ENCODE results near the gene AKAP10. TPM values are rescaled to one million over a fixed set of nuclear protein-coding genes. Genes with fewer than 3 reads are reported as not detected.

Gene AKAP10
- total RNA-seq, 1 experiment from 2014 or later: 20.2 TPM

- H3K4me3 Mint-ChIP-seq: no peak overlapping the region
- Histone ChIP-seq H3K56ac (ENCODE audit: insufficient read length, low read depth, low read length) (no peak overlapping the region), H2AK5ac (ENCODE audit: insufficient read length, low read length) (no peak overlapping the region), H3K14ac (ENCODE audit: insufficient read depth, low read length) (no peak overlapping the region), H2BK20ac (ENCODE audit: low read depth, low read length, poor library complexity, severe bottlenecking) (no peak overlapping the region), H3K9ac (ENCODE audit: extremely low read depth, insufficient read length, low read length) (no peak overlapping the region), H3K79me2 (ENCODE audit: insufficient read depth, low read length) (no peaks in the 10 kb centered on the region), H4K91ac (ENCODE audit: insufficient read length, low read depth, low read length) (no peak overlapping the region), H2BK15ac (ENCODE audit: low read depth, low read length) (no peak overlapping the region), H3K23me2 (ENCODE audit: insufficient read length, low read depth, low read length, poor library complexity, severe bottlenecking) (no peaks in the 10 kb centered on the region), H3T11ph (ENCODE audit: low read length) (no peak overlapping the region), H2AFZ (ENCODE audit: low read length) (no peak overlapping the region), H3K27ac (ENCODE audit: insufficient read length, low read depth, low read length) (no peak overlapping the region), H3K79me1 (ENCODE audit: insufficient read depth, low read depth, low read length, poor library complexity, severe bottlenecking) (peaks cover 5% of the 10 kb centered on the region), H4K8ac (replicated peaks; ENCODE audit: insufficient read length, low read depth, low read length) (no peak overlapping the region), H2BK120ac (ENCODE audit: low read depth, low read length, poor library complexity, severe bottlenecking) (no peak overlapping the region), H3K23ac (ENCODE audit: insufficient read length, low read depth, low read length) (no peak overlapping the region), H3K4me1 (ENCODE audit: insufficient read depth, low read length) (peaks cover 4% of the 10 kb centered on the region; the same call in 1 of the 2 replicates), H3K4me2 (ENCODE audit: insufficient read depth, insufficient read length, low read length) (no peak overlapping the region), H3K27me3 (ENCODE audit: insufficient read depth, low read length) (no peaks in the 10 kb centered on the region), H4K5ac (ENCODE audit: insufficient read length, low read depth, low read length) (no peak overlapping the region), H3K18ac (ENCODE audit: insufficient read length, low read depth, low read length) (no peak overlapping the region), H2BK5ac (ENCODE audit: insufficient read length, low read length) (no peak overlapping the region), H3K9me3 (ENCODE audit: control insufficient read depth, low read depth, low read length) (no peaks in the 10 kb centered on the region), H3K4ac (ENCODE audit: low read depth, low read length) (no peak overlapping the region), H2BK12ac (ENCODE audit: insufficient read length, low read depth, low read length) (no peak overlapping the region), H4K20me1 (ENCODE audit: control insufficient read depth, insufficient read depth, insufficient read length) (no peaks in the 10 kb centered on the region)
- DNase-seq: no peak
- H3K27ac Mint-ChIP-seq: peak overlapping the region in 1 of 3 experiments; percentile 31; a peak in 1 of 7 replicates
- peaks cover 13 to 57% (median 48%) of the 10 kb centered on the region in 3 experiments for H3K36me3 Mint-ChIP-seq (ENCODE audit: insufficient read depth in 1 of 3, low read depth in 3 of 3)
- WGBS (ENCODE audit: extremely low coverage, insufficient read length, low lambda C conversion rate): no CpG with 5 or more reads among the region's 10 CpGs
- no peak for TF ChIP-seq CTCF (conservative IDR thresholded peaks at IDR 0.05)
- peaks cover 17 to 24% of the 10 kb centered on the region in 2 experiments for H3K4me1 Mint-ChIP-seq
- no peaks in the 10 kb centered on the region for H3K9me3 Mint-ChIP-seq
- H3K27me3 Mint-ChIP-seq (ENCODE audit: low read depth): no peaks in the 10 kb centered on the region; the same call in 1 of the 2 replicates
These were observed 38.9 kb downstream of the AKAP10 start for GRCh38 chr17:19938736-19939135.
